Measurements from ENCODE around the gene NUP188. TPM values are rescaled to one million over a fixed set of nuclear protein-coding genes. Genes with fewer than 3 reads are reported as not detected.

The NUP188 gene
- total RNA-seq, 1 donor from 2014 or later: 103 TPM

DNA sequence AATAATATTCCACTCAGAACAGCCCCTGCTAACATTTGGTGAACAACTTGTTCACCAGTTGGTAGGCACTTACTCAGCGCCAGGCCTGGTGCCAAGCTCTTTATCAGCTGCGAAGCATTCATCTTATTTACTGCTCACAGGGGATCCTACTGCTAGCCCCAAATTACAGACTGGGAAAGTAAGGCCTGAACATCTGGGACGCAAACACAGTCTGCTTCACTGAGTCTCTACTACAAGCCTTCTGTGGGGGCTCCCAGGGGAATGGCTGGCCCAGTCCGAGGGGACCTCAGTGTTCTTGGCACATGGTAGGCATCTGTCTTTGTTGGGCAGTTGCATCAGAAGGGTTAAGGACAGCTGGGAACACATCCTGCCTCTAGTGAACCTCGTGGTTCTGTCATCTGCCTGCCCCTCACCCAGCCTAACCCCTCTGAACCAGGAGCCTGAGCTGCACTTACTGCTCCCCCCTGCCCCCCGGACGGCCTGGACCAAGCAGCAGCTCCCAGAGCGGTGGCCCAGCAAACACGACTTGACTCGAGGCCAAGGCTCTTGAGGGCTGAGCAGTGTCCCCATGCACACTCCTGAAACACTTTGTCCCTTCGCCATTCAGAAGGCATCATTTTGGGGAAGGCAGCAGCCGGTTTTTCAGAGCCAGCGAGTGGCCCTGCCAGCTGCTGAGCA, 27.0 kb upstream of the NUP188 start, which contains the start of gene PHYHD1:
Gene PHYHD1, plus strand, starts transcription at position 602 of the 678 bp plus-strand sequence. CDS start 1,342 bp downstream, outside the sequence.
- intact Hi-C loops (cut with micrococcal nuclease): no loop called here
- TF ChIP-seq, protein P1, sequence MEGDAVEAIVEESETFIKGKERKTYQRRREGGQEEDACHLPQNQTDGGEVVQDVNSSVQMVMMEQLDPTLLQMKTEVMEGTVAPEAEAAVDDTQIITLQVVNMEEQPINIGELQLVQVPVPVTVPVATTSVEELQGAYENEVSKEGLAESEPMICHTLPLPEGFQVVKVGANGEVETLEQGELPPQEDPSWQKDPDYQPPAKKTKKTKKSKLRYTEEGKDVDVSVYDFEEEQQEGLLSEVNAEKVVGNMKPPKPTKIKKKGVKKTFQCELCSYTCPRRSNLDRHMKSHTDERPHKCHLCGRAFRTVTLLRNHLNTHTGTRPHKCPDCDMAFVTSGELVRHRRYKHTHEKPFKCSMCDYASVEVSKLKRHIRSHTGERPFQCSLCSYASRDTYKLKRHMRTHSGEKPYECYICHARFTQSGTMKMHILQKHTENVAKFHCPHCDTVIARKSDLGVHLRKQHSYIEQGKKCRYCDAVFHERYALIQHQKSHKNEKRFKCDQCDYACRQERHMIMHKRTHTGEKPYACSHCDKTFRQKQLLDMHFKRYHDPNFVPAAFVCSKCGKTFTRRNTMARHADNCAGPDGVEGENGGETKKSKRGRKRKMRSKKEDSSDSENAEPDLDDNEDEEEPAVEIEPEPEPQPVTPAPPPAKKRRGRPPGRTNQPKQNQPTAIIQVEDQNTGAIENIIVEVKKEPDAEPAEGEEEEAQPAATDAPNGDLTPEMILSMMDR (IDR thresholded peaks at IDR 0.05): no peak
- H3K9me3 Mint-ChIP-seq: no peaks in the 10 kb centered on the region
- peaks cover 29% of the 10 kb centered on the region for H3K36me3 Mint-ChIP-seq (ENCODE audit: low read depth)
- CTCF ChIA-PET: no interaction called here
- H3K27ac Mint-ChIP-seq: no peak within 1 kb of the TSS
- POLR2A ChIA-PET: interaction anchor here (1.4 kb wide), 1 partner anchor 17 kb away, joined by 3 read pairs; no protein-coding TSS in a partner anchor
- H3K27me3 Mint-ChIP-seq: no peaks in the 10 kb centered on the region
- DNase-seq: no peak
- no peak for ATAC-seq (ENCODE audit: low read depth)
- H3K4me3 Mint-ChIP-seq: peak within 1 kb of the TSS; percentile 11
- peaks cover 4% of the 10 kb centered on the region for H3K4me1 Mint-ChIP-seq

DNA sequence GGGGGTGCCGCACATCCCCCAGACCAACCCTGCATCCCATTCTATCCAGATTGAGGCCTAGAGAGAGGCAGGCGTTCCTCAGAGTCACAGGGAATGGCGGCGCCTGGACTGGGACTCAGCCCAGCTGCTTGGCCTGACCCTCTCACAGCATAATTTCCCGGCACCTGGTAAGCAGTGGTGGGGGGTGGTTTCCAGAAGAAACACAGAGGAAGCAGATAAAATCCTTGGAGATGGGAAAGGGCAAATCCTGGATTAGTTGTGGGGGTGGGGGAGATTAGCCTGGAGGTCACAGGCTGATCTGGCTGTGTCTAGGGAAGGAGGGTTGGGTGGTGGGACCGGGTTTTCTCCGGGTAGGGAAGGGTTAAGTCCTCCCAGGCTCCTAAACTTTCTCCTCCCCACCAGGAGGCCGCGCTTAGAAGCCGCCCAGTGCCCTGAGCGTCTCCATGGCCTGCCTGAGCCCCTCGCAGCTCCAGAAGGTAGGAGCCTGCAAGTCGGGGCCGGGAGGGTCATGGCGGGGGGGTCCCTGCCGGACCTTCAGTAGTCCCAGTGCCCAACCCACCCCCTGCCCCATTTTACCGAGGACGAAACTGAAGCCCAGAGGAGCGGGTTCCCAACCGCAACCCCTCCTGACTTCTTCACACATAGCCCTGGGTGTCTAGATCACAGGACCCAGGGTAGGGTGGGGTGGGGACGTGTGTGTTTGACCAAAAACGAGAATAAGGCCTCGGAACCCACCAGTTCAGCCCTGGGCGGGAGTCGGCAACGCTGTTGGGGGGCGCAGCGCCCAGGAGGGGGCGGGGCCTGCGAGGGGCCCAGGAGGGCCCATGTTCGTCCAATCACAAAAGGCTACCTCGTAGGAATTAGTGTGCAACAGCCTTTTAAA, 25.4 kb upstream of the NUP188 start:
- DNase-seq: no peak
- H3K4me3 Mint-ChIP-seq: no peak overlapping the region
- POLR2A ChIA-PET: interaction anchor here (0.6 to 1.2 kb wide), 3 partner anchors 16 to 370 kb away, joined by 3 to 9 read pairs (median 3); no protein-coding TSS in a partner anchor

DNA sequence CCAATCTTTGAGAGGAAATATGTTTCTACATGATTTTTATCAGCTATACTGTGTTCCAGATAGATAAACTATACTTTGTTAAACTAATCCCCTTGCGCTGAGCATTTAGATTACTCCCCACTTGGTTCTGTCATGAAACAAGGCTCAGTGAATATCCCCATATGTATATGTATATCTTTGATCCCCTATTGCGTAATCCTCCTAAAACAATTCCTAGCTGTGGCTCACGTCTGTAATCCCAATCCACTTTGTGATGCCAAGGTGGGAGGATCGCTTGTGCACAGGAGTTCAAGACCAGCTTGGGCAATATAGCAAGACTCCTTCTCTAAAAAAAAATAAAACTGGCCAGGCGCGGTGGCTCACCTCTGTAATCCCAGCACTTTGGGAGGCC, 24.0 kb upstream of the NUP188 start:
- H3K4me3 Mint-ChIP-seq: no peak overlapping the region
- H3K27me3 Mint-ChIP-seq: no peaks in the 10 kb centered on the region
- TF ChIP-seq, protein P1 (IDR thresholded peaks at IDR 0.05): no peak
- CTCF ChIA-PET: no interaction called here
- peaks cover 9% of the 10 kb centered on the region for H3K4me1 Mint-ChIP-seq
- no peaks in the 10 kb centered on the region for H3K9me3 Mint-ChIP-seq
- no peak overlapping the region for H3K27ac Mint-ChIP-seq
- ATAC-seq (ENCODE audit: low read depth) (no peak), DNase-seq (no peak)
- intact Hi-C loops (cut with micrococcal nuclease): no loop called here
- POLR2A ChIA-PET: no interaction called here
- H3K36me3 Mint-ChIP-seq (ENCODE audit: low read depth): peaks cover 4% of the 10 kb centered on the region

More for the DNA sequence above, 25.4 kb upstream of the NUP188 start:
- H3K27ac Mint-ChIP-seq: no peak overlapping the region
- ATAC-seq (ENCODE audit: low read depth): peak; percentile 37
- peaks cover 4% of the 10 kb centered on the region for H3K4me1 Mint-ChIP-seq
- TF ChIP-seq, protein P1 (IDR thresholded peaks at IDR 0.05): no peak
- peaks cover 16% of the 10 kb centered on the region for H3K36me3 Mint-ChIP-seq (ENCODE audit: low read depth)
- no peaks in the 10 kb centered on the region for H3K27me3 Mint-ChIP-seq
- intact Hi-C loops (cut with micrococcal nuclease): no loop called here
- CTCF ChIA-PET: no interaction called here
- no peaks in the 10 kb centered on the region for H3K9me3 Mint-ChIP-seq

DNA sequence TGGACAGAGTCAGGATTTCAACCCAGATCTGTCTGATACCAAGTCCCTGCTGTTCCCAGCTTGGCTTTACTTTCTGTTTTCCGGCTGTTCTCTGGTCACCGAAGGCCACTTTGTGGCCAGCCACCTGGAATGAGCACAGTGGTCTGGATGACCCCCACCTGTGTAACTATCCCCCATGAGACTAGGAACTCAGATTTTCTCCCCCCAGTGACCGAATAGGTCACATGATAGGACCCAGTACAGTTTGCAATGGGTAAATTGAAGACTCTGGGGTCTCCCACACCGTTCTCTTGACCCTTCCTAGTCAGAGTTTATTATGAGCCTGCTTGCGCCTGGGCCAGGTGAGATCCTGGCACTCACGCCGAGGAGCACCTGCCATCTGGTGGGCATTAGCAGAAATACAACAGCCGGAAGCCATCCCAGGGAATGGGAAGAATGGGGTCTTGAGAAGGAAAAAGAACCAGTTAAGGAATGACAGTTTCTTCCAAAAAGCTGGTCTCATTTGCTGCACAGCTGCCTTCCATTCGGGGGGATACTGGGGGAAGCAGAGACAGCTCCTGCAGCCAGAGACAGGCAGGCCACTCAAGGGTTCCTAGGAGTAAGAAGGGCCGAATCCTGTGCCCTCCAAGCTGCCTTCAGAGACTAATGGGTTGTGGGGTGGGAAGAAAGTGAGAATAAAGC, 19.6 kb upstream of the NUP188 start:
- Mint-ChIP-seq H3K4me1 (peaks cover 5% of the 10 kb centered on the region), H3K4me3 (no peak overlapping the region), H3K27me3 (no peaks in the 10 kb centered on the region), H3K27ac (no peak overlapping the region), H3K36me3 (ENCODE audit: low read depth) (no peaks in the 10 kb centered on the region), H3K9me3 (no peaks in the 10 kb centered on the region)
- DNase-seq (peak; percentile 30), ATAC-seq (ENCODE audit: low read depth) (peak; percentile 86)
- intact Hi-C loops (cut with micrococcal nuclease): loop anchor here (1.0 to 5.0 kb wide), 4 partner anchors 46 to 631 kb away; partner anchors contain the start of genes KYAT1 and LRRC8A
- POLR2A ChIA-PET: interaction anchor here (0.5 to 0.8 kb wide), 5 partner anchors 12 to 397 kb away, joined by 3 to 4 read pairs (median 3); no protein-coding TSS in a partner anchor
- CTCF ChIA-PET: interaction anchor here (0.7 to 4.8 kb wide), 19 partner anchors 8 to 294 kb away, joined by 3 to 69 read pairs (median 5); partner anchors contain the start of genes ENDOG, KYAT1, LRRC8A and PKN3
- TF ChIP-seq, protein P1 (IDR thresholded peaks at IDR 0.05): peak; percentile 90

Data from activated B cell treated with CpG ODN at 0.5 μM for 24 hours (primary cell).